HG03520 (cell line): ENCODE measurements around the gene ABHD17A.
A peak's percentile ranks its signal among the peaks of the same experiment; 100 is the strongest.
"Not testable (repeated sequence)": the region's sequence is repeated elsewhere in the genome, so short reads cannot be mapped to it uniquely, and the experiment has no call there.

Experiments used
- ATAC-seq: cut with Tn5 transposase; IDR thresholded peaks from one replicate; pipeline ENCODE4 v1.9.1; 2021; ENCODE audit warnings: mild to moderate bottlenecking, moderate library complexity; ENCODE audit not compliant: unreplicated experiment

The ABHD17A gene

DNA sequence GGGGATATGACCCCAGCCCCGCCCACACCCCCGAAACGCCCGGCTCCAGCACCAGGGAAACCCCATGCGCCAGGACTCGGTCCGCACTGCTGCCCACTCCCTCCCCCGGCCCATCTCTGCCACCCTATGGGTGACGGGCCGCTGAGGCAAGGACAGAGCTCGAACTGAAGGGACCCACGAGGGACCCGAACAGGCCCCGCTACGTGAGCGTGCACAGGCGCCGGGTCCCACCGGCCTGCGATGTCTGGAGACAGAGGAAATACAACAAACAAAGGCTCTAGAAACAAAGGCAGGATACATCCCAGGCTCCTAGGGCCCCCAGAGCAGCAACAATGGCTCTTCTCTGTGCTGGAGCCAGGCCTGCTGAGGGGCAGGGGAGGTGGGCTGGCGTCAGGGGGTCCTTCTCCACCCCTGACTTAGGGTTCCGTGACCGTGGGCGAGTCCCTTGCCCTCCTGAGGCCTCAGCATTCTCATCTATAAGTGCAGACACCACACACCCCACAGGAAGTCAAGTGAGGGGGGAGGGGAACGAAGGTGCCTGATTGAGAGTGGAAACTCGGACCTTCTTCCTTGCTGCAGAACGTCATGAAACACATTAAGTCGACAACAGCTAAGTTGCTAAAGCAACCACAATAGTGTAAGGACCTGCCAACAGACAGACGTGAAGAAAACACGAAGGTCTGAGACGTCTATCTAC is 3.1 kb downstream of the ABHD17A start:
- ATAC-seq = no peak

DNA sequence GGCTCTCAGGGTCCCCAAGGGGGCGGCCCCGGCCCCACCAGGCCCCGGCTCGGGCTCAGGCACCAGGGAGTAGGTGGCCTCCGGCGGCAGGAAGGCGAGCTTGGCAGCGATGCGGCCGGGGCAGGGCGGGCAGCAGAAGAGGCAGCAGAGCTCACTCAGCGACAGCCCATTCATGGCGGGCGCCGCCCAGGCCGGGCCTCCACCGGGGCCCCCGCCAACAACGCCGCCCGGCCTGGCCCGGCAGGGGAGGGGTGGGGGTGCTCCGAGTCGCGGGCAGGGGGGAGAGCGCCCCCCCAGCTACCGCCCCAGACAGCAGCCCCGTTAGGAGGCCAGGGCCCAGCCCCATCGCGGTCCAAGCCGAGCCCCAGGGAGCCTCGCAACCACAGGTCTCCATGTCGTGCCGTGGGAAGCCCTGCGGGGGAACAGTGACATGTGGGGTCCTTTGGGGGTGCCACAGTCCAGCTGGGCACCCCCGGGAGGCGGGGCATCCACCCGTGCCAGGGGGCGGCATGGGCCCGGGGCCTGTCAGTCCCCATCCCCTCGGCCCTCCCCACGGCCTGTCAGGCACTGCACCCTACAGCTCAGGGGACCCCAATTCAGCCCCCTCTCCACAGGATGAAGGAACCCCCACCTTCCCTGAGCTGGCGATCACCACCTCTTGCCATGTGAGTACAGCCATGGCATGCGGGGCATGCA is 3.8 kb downstream of the ABHD17A start:
- not testable (repeated sequence) for ATAC-seq

DNA sequence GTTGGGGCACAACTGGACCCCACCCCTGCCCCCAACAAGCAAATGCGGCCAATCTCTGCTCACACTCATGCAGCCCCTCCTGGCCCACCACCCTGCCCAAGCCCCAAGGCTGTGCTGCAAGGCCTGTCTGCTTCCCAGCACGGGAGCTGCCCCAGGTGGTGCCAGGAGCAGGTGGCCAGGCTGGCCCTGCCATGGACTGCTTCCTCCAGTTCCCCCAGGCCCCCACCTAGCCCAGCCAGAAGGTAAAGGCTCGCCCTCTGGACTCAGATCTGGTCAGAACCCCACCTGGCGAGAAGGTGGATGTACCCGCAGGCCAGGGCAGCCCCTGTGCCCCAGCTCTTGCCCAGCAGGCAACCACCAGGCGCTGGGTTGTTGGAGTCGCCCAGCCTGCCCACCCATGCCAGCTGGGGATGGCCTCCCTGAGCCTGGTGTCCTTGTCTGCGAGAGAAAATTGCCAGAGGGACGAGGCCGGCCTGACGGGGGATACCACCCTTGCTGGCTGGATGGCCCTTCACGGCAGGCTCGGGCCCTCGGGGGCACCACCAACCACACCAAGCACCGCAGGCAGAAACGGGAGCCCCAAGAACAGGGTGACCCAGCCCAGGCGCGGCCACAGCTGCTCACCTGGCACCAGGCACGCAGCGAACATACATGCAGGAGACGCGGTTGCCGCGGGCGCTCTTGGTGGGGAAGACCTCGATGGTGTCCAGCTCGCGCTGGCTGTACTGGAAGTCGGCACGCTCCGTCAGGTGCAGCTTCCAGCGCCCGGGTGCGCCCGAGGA is 4.5 kb downstream of the ABHD17A start:
- ATAC-seq = no peak

DNA sequence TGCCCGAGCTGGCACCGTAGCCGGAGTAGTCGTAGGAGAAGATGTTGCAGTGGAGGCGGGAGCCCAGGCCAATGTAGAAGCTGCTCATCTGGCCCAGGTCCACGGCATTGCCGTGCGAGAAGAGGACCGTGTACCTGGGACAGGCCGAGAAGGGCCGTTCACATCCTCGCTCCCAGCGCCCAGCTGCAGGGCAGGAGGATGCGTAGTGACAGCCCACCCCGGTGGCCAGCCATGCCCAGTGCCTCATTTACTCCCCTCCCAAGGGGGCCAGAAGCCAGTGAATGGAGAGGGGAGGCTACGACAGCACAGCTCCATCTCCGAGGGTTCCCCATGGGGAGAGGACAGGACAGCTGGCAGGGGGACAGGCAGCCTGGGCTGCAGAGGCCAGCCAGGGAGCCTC is 5.3 kb downstream of the ABHD17A start:
- not testable (repeated sequence) for ATAC-seq

DNA sequence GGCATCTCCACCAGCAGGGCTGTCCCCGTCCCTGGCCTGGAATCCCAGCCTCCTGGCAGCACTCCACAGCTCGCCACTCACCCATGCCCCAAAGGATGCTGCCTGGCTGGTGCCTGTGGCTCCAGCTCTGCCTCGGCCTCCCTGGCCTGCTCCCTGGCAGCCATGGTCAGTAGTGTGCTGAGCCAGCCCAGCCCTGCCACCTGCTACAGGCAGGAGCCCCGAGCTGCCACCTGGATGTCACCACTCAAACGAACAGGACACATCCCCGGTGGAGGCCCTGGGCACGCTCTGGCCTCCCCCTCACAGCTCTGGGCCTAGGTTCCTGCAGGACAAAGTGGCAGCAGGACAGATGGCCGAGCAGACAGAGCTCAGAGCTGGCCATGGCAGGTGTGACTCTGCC is 6.7 kb downstream of the ABHD17A start:
- not testable (repeated sequence) for ATAC-seq

DNA sequence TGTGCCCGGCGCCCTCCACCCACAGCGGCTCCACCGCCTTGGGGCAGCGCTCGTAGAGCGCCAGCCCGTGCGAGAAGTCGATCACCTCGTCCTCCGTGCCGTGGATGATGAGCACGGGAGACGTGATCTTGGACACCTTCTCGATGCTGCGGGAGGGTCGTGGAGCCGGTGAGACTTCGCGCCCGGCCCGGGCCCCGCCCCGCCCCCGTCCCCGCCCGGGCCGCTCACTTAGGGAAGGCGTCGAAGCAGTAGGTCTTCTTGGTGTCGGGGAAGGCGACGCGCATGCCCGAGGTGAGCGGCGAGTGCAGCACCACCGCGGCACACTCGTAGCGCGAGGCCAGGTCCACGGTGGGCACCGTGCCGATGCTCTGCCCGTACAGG is 8.0 kb downstream of the ABHD17A start:
- ATAC-seq = not testable (repeated sequence)

DNA sequence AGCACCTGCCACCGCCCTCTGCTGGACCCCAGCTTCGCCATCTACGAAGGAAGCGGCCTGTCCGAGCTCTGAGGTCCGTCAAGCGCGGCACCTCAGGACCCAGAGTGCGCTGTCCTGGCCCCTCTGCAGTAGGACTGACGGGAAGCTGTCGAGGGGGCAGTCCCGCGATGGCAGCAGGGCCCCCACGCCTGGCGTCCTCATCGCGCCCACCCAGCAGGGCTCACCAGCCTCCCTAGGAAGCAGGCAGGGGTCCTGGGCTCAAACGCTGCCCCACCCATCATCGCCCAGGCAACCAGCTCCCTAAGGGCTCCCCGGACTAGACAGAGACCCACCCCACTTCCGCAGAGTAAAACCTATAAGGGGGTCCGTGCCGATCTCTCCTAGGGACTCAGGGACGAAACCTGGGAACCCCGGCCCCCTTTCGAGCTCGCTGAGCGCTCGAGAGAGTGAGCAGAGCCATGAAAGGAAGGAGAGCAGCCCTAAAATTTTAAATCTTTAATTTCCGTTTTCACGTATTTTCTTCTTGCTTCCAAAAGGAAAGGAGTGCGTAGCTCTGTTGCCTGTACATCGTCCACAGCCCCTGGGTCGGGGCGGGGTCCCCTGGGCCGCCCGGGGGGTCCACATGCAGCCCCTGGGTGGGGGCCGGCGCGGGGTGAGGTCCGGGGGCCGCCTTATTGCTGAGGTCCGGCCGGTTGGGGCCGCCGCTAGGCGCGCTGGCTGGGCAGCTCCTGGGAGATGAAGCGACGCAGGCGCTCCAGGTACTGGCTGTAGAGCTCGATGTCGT is 8.6 kb downstream of the ABHD17A start:
- ATAC-seq = not testable (repeated sequence)

DNA sequence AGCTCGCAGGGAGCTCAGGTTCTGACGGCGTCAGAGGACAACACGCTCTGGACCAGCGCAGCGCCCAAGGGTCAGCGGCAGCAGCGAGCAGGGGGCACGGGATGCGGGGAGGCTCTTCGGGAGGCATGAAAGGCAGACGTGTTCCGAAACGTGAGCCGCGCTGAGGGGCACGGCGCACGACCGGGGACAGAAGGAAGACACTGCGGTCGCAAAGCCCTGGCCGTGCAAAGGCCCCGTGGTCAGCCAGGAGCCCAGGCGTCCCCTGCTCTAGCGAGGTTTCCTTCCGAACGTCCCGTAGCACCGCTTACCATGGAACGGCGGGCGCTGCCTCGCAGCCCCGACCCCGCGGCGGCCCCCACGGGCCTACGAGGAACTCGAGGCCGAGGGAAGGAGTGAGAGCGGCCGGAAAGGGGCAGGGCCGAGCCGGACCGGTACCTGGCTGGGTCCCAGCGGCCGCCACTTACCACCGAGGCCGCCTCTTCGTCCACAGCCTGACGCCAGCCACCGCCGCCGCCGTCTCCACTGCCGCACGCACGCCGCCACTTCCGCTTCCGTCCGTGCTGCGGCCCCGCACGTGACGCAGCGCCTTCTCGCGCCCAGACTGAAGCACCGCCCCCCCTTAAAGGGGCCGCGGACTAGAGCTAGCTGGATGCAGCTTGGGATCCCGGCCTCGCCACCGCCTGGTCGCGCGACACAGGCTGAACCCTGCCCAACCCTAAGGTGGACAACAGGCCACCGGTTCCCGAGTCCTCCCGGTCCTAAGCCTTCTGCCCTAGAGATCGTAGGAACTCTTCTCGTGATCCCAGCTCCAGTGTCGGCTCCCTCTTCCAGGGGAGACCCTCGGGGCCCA is 9.4 kb downstream of the ABHD17A start:
- peak; percentile 80 for ATAC-seq

DNA sequence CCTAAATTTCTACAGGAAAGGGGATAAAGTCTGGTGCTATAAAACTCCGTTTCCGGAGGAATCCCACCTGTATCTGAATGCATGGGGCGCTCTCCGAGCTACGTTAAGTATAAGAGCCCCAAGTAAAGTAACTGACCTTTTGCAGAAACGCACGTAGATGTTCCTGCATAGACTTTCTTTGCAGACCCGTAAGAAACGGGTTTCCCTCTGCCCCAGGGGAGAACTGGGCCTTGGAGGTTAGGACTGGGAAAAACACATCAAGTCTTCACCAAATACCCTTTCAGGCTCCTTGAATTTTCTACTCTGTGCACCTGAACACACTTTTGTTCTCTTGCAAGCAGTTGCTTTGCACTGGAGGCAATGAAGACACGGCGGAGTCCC is 10.0 kb downstream of the ABHD17A start:
- ATAC-seq = not testable (repeated sequence)

DNA sequence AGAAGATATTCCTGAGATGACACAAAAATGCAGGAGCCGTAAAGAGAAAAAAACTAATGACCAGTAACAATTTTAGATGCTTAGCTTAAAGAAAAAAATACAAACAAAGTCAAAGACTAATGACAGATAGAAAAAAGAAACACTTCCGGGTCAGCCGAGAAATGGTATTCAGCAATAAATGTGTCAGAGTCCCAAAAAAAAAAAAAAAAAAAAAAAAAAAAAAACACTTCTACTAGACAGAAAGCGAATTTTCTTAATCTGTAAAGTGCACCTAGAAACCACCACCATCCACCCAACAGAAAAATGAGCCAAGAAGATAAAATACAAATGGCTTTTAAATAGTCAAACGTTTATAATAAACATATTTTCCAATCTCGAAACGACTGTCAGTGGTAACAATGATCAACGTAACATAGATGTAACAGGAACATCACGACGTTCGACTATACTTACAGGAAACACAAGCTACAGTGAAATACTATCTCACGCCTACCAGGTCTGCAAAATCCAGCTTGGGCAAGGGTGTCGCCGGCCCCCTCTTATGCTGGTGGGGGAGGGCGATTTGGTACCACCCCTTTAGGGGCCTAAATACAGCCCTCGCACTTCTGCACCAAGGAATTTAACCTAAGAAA is 10.6 kb downstream of the ABHD17A start:
- ATAC-seq = no peak

DNA sequence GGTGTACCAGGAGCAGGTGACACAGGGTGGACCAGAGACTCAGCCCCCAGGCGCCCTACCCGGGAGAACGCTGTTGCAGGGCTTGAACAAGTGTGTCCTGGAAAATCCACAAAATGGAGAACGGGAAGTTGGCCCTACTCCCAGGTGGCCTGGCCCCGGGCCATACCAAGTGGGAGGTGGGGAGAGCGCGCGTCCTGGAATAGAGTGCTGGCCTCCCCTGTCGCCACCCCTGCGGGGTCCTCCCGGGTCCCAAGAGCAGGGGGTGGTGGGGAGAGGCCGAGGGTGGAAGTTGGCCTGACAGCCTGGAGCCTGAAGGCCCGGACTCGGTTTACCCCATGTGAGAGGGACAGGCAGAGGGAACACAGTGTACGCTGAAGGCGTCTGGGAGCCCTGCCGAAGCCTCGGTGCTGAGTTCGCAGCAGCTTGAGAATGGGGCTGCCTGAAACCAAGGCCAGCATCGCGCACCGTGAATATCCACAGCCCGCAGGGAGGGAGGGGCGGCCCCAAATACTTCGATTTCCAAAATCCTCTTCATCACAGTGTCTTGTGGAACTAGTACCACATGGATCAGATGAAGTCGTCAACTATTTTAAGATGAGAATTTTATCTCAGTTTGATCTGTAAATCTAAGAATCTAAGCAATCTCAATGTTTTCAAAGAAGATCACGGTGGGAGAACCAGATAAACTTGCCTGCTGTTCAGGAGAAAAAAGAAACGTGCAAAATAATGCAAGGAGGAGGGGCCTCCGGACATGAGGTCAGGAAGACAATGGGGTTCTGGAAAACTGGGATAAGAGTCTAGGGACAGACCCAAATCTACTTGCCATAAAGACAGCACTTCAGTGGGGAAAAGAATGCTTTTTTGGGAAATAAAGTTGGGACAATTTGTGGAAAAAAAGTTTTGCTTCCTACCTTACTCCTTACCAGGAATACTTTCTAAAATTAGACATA is 11.5 kb downstream of the ABHD17A start:
- no peak for ATAC-seq

DNA sequence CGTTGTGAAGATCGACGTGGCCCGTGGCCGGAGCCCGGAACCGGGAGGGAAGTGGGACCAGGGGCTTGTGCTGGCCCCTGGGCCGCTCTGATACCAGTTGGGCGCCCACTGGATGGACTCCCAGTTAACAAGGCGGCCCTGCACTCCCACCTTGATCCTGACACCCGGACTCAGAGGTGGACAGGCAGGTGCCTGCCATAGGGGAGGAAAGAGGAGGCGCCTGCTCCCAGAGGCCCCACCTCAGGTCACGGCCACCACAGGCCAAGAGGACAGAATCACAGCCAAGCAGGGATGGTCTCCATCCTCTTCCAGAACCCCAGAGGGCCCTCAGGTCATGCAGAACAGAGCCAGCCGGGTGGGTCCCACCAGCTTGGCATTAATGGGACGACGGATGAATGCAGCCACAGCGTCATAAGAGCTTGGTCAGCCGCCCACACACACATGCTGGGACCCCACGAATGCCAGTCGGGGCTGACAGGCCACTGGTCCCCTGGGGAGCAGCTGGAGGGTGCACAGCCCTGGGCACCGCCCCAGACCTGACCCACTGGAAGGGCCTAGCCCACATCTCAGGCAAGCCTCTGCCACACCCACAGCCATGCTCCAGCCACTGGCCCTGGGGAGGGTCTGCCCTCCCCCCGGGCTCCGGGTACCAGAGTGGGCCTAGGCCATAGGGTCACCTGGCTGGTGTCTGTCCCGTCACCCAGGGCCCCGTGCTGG is 12.3 kb downstream of the ABHD17A start:
- ATAC-seq = no peak

DNA sequence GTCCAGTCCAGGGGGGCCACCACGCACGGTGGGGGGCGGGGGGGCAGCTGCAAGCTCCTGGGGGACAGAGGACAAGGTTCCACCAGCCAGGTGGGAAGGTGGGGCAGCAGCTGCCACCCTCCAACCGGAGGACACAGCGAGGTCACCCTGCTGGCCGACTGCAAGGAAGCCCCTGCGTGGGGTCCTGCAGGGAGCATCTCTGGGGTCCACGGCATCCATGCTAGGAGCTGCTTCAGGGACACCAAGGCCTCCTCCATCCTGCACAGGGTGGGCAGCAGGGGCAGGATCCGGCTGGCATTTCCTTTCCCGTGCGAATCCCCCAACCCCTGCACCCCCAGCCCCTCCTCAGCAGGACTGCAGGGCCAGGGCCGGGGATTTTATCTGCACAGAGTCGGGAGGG is 13.7 kb downstream of the ABHD17A start:
- no peak for ATAC-seq

DNA sequence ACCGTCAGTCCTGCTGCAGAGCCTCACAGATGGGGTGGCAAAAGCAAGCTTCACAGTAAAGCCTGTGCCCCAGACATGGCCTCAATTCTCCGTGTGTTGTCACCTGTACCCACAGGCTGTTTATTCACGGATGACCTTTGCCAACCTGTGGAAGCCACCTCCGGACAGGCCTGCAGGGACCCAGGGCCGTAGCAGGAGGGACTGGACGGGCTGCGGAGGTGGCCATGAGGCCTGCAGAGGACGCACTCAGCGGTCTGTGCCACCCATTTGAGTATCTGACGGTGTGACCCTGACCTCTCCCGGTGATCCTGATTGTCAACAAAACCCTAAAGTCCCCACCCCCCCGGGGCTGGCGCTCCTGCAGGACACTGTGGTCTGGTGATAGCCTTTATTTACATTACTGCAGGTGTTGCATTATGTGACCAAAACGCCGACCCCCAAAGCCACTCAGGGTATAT is 14.1 kb downstream of the ABHD17A start:
- ATAC-seq = no peak

DNA sequence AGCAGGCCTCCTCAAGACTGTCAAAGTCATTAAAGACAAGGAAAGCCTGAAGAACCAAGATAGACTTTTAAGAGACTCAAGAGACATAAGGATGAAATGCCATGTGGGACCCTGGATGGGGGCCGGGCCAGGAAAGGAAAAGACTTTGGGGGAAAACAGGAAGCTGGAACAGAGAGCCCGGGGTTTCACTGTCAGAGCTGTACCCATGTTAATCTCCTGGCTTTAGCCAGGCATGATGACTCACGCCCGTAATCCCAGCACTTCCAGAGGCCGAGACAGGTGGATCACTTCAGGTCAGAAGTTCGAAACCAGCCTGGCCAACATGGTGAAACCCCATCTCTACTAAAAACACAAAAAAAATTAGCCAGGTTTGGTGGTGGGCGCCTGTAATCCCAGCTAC is 16.3 kb downstream of the ABHD17A start:
- no peak for ATAC-seq

DNA sequence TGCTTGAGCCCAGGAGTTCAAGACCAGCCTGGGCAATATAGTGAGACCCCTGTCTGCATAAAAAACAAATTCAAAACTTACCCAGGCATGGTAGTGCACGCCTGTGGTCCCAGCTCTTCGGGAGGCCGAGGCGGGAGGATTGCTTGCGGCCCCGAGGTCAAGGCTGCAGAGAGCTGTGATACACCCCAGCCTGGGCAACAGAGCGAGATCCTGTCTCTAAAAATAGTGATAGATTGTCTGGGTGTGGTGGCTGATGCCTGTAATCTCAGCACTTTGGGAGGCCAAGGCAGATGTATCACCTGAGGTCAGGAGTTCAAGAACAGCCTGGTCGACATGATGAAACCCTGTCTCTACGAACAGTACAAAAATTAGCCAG is 18.0 kb downstream of the ABHD17A start:
- ATAC-seq = no peak

DNA sequence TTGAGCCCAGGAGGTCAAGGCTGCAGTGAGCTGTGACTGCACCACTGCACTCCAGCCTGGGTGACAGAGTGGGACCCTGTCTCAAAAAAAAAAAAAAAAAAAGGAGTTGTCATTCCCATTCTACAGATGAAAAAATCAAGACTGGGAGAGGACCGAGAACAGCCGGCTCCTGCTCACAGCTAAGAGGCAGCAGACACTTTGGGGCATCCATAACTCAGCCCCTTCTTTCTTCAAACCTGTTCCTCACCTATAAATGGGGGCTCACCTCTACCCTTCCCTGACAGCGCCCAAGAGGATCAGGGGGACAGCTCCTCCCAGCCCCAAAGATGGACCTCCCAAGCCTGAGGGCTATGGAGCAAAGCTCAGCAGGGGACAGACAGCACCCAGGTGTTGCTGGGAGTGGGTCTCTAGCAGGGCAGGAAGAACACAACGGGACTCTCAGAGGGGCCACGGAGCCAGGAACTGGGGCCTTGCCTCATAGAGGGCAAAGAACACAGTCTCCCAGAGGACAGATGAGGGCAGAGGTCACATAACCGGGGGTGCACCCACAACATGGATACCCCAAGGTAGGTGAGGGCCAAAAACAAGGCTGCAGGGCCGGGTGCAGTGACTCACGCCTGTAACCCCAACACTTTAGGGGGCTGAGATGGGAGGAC is 18.5 kb downstream of the ABHD17A start:
- no peak for ATAC-seq
